HG02943 (cell line): ENCODE results near the gene CCDC102A.

Experiments used
- ATAC-seq: cut with Tn5 transposase; IDR thresholded peaks from one replicate; pipeline ENCODE4 v1.9.1; 2021; ENCODE audit warnings: mild to moderate bottlenecking, low read depth, moderate library complexity; ENCODE audit not compliant: unreplicated experiment

CCDC102A gene

GRCh38 chr16:57538235-57538721, 1.9 kb upstream of the CCDC102A start:
- ATAC-seq = no peak

- no peak for ATAC-seq
These were observed 1.3 kb upstream of the CCDC102A start for GRCh38 chr16:57537581-57538234.

GRCh38 chr16:57537194-57537505, 779 bp upstream of the CCDC102A start:
- no peak for ATAC-seq

- ATAC-seq = peak; percentile 44
These were observed 578 bp downstream of the CCDC102A start for GRCh38 chr16:57535680-57536305.

GRCh38 chr16:57534881-57535658, 1.3 kb downstream of the CCDC102A start:
- ATAC-seq = no peak

- no peak for ATAC-seq
These were observed 2.0 kb downstream of the CCDC102A start for GRCh38 chr16:57534337-57534880.

GRCh38 chr16:57533431-57534336, 2.7 kb downstream of the CCDC102A start:
- no peak for ATAC-seq

- ATAC-seq = no peak
These were observed 4.1 kb downstream of the CCDC102A start for GRCh38 chr16:57532266-57532625.

GRCh38 chr16:57531635-57532265, 4.6 kb downstream of the CCDC102A start:
- no peak for ATAC-seq

- ATAC-seq = no peak
These were observed 5.2 kb downstream of the CCDC102A start for GRCh38 chr16:57531253-57531575.

- ATAC-seq = no peak
These were observed 5.7 kb downstream of the CCDC102A start for GRCh38 chr16:57530522-57531252.

- ATAC-seq = no peak
These were observed 6.3 kb downstream of the CCDC102A start for GRCh38 chr16:57530104-57530521.

- no peak for ATAC-seq
These were observed 6.8 kb downstream of the CCDC102A start for GRCh38 chr16:57529391-57530103.

GRCh38 chr16:57528499-57529390, 7.6 kb downstream of the CCDC102A start:
- no peak for ATAC-seq

- ATAC-seq = no peak
These were observed 8.6 kb downstream of the CCDC102A start for GRCh38 chr16:57527610-57528360.

GRCh38 chr16:57527027-57527426, 9.3 kb downstream of the CCDC102A start:
- ATAC-seq = no peak

GRCh38 chr16:57526498-57526897, 9.9 kb downstream of the CCDC102A start:
- no peak for ATAC-seq
